Vagina (tissue), 2 donors: Measurements from ENCODE around the gene LCN2. TPM values are rescaled to one million over a fixed set of nuclear protein-coding genes. Genes with fewer than 3 reads are reported as not detected.

Experiments
- DNase-seq, 2 donors: peaks; one replicate each; pipeline ENCODE4 v3.0.0-alpha.2; 2017; ENCODE audit errors: extremely low spot score in 2 of 2
- H3K27ac ChIP-seq: fragments of 200-600 bp; sonication (generic); one replicate; pipeline ENCODE4 v1.5.1; 2019
- H3K27me3 ChIP-seq: fragments of 200-600 bp; sonication (generic); one replicate; pipeline ENCODE4 v1.5.1; 2019
- H3K36me3 ChIP-seq, 2 donors: fragments of 200-600 bp; sonication (generic); one replicate each; pipeline ENCODE4 v1.5.1; 2017 to 2019
- H3K4me1 ChIP-seq: fragments of 200-600 bp; sonication (generic); one replicate; pipeline ENCODE4 v1.5.1; 2019
- H3K4me3 ChIP-seq, 2 donors: fragments of 200-600 bp; sonication (generic); 1 replicate in 1 of 2; 2 replicates in 1 of 2; pipeline ENCODE4 v1.5.1; 2016 to 2019
- H3K9me3 ChIP-seq: fragments of 200-600 bp; sonication (generic); one replicate; pipeline ENCODE4 v1.5.1; 2019
- CTCF ChIP-seq, 3 experiments: fragments of 450-650 bp in 2 of 3; fragments of 200-600 bp in 1 of 3; sonication (generic) in 1 of 3; IDR thresholded peaks; one replicate each; pipeline ENCODE4 v1.5.1; 2017 to 2019; ENCODE audit warnings: antibody characterized with exemption in 3 of 3, mild to moderate bottlenecking in 2 of 3, moderate library complexity in 2 of 3
- POLR2A ChIP-seq, 2 donors: fragments of 450-650 bp; IDR thresholded peaks; one replicate each; pipeline ENCODE4 v1.6.1; 2017; ENCODE audit warnings: antibody characterized with exemption in 2 of 2, mild to moderate bottlenecking in 2 of 2, moderate library complexity in 2 of 2
- POLR2AphosphoS5 ChIP-seq, 2 donors: sonication (generic); formaldehyde crosslinking; IDR thresholded peaks; one replicate each; pipeline ENCODE4 v1.9.0; 2017; ENCODE audit warnings: antibody characterized with exemption in 2 of 2, mild to moderate bottlenecking in 2 of 2, low read depth in 1 of 2; ENCODE audit not compliant: insufficient read depth in 1 of 2
- intact Hi-C: fragments of 100-400 bp; cut with DNase I; formaldehyde crosslinking; loops from one replicate; pipeline ENCODE4 v1.15.1; 2023
- total RNA-seq: library from RNA; depleted of rRNA; stranded (reverse); fragments of >200 nt; gene quantifications from one replicate; pipeline ENCODE4 v1.2.3, GENCODE V29; 2016

Gene LCN2
- total RNA-seq, 1 donor from 2014 or later: 136 TPM

- H3K4me3 ChIP-seq: no peak overlapping the region
- H3K27ac ChIP-seq: no peak overlapping the region
- H3K9me3 ChIP-seq: no peaks in the 10 kb centered on the region
- peaks cover 0 to 21% of the 10 kb centered on the region in 2 donors for H3K36me3 ChIP-seq
- peaks cover 36% of the 10 kb centered on the region for H3K4me1 ChIP-seq
- H3K27me3 ChIP-seq: no peaks in the 10 kb centered on the region
- intact Hi-C loops: no loop called here
- TF ChIP-seq POLR2AphosphoS5 (IDR thresholded peaks at IDR 0.05; ENCODE audit: insufficient read depth in 1 of 2, low read depth in 1 of 2): no peak
- no peak for TF ChIP-seq POLR2A (IDR thresholded peaks at IDR 0.05)
- no peak for TF ChIP-seq CTCF (IDR thresholded peaks at IDR 0.05)
- DNase-seq: no peak
Observed at GRCh38 chr9:128190013-128190412, 40.8 kb downstream of the LCN2 start.

- Histone ChIP-seq H3K27ac (peak overlapping the region; percentile 93), H3K4me1 (peaks cover 36% of the 10 kb centered on the region), H3K27me3 (no peaks in the 10 kb centered on the region), H3K9me3 (no peaks in the 10 kb centered on the region), H3K36me3 (peaks cover 0 to 14% of the 10 kb centered on the region in 2 donors), H3K4me3 (peak overlapping the region; percentile 80 to 82)
- intact Hi-C loops: no loop called here
- DNase-seq: no peak
- no peak for TF ChIP-seq POLR2A (IDR thresholded peaks at IDR 0.05)
- TF ChIP-seq CTCF (IDR thresholded peaks at IDR 0.05): no peak
Observed at GRCh38 chr9:128190516-128191405, 41.5 kb downstream of the LCN2 start.

- Histone ChIP-seq H3K36me3 (peaks cover 0 to 11% of the 10 kb centered on the region in 2 donors), H3K4me3 (peak within 1 kb of the TSS; percentile 80 to 82), H3K27ac (peak within 1 kb of the TSS; percentile 93), H3K27me3 (no peaks in the 10 kb centered on the region), H3K4me1 (peaks cover 36% of the 10 kb centered on the region), H3K9me3 (no peaks in the 10 kb centered on the region)
- intact Hi-C loops: no loop called here
- TF ChIP-seq POLR2AphosphoS5 (IDR thresholded peaks at IDR 0.05; ENCODE audit: insufficient read depth in 1 of 2, low read depth in 1 of 2) (peak in 1 of 2 donors; percentile 67), POLR2A (IDR thresholded peaks at IDR 0.05) (peak in 1 of 2 donors; percentile 9), CTCF (IDR thresholded peaks at IDR 0.05) (peak; percentile 43 to 73 (median 62))
- DNase-seq: no peak
Observed at GRCh38 chr9:128191406-128192046, 42.3 kb downstream of the LCN2 start, which contains the start of gene CIZ1. CIZ1 (minus strand) TSS chr9:128191572; CDS start chr9:128190857, 715 bp downstream.

GRCh38 chr9:128192601-128193371 lies 43.5 kb downstream of the LCN2 start:
- H3K4me1 ChIP-seq: peaks cover 36% of the 10 kb centered on the region
- DNase-seq: no peak
- H3K27ac ChIP-seq: peak overlapping the region; percentile 93
- H3K27me3 ChIP-seq: no peaks in the 10 kb centered on the region
- no peaks in the 10 kb centered on the region for H3K9me3 ChIP-seq
- peak in 2 of 3 experiments; percentile 22 to 47 for TF ChIP-seq CTCF (IDR thresholded peaks at IDR 0.05)
- TF ChIP-seq POLR2A (IDR thresholded peaks at IDR 0.05): no peak
- peak; percentile 54 to 59 for TF ChIP-seq POLR2AphosphoS5 (IDR thresholded peaks at IDR 0.05; ENCODE audit: insufficient read depth in 1 of 2, low read depth in 1 of 2)
- peak overlapping the region; percentile 80 to 82 for H3K4me3 ChIP-seq
- peaks cover 0 to 11% of the 10 kb centered on the region in 2 donors for H3K36me3 ChIP-seq
- intact Hi-C loops: no loop called here
